ENCODE data around the gene GPR149. TPM values are rescaled to one million over a fixed set of nuclear protein-coding genes. Genes with fewer than 3 reads are reported as not detected.

The GPR149 gene
- total and polyA plus RNA-seq, 10 of the 15 experiments (the other 5 are each of a cell fraction or from before 2014, with no cell fraction given): not detected

- H2AFZ ChIP-seq (ENCODE audit: control insufficient read depth, low read depth, low read length): peak overlapping the region; percentile 72
- in situ Hi-C loops (cut with MboI): loop anchor here (10.0 kb wide), 1 partner anchor 1000 kb away; no protein-coding TSS in a partner anchor
- no peaks in the 10 kb centered on the region for H3K27me3 ChIP-seq (replicated peaks in 1 of 2; ENCODE audit: control insufficient read depth in 2 of 2, insufficient read depth in 2 of 2, low read length in 1 of 2)
- H3K27ac ChIP-seq (ENCODE audit: control insufficient read depth, insufficient read depth): no peak overlapping the region
- CTCF ChIA-PET: interaction anchor here (1.4 to 1.6 kb wide), 2 partner anchors 10 to 11 kb away, joined by 7 to 8 read pairs; no protein-coding TSS in a partner anchor
- no peaks in the 10 kb centered on the region for H4K20me1 ChIP-seq (ENCODE audit: control insufficient read depth, insufficient read depth)
- no peak for DNase-seq (ENCODE audit: low read depth, low spot score)
- FAIRE-seq: no peak
- TF ChIP-seq SREBF2 (IDR thresholded peaks at IDR 0.05; ENCODE audit: low read length) (no peak), SRF (IDR thresholded peaks at IDR 0.05; ENCODE audit: low read depth in 2 of 2, low read length in 2 of 2) (no peak), TCF7 (IDR thresholded peaks at IDR 0.05; ENCODE audit: borderline replicate concordance) (no peak), EP300 (IDR thresholded peaks at IDR 0.05; ENCODE audit: borderline replicate concordance in 1 of 2, control insufficient read depth in 1 of 2, low read depth in 2 of 2, low read length in 2 of 2) (no peak), CTCF (IDR thresholded peaks at IDR 0.05 in 2 of 3, conservative IDR thresholded peaks at IDR 0.05 in 1 of 3; ENCODE audit: control insufficient read depth in 2 of 3, extremely low read depth in 1 of 3, insufficient read depth in 1 of 3, low read depth in 3 of 3, low read length in 3 of 3) (no peak)
- POLR2A ChIA-PET: no interaction called here
- BruUV-seq (replicated peaks): TSS peak; percentile 67
- SMC1A ChIA-PET (ENCODE audit: uncharacterized antibody, unreplicated experiment): interaction anchor here (0.6 to 1.1 kb wide), 2 partner anchors 8 to 12 kb away, joined by 3 to 6 read pairs; no protein-coding TSS in a partner anchor
- peak overlapping the region; percentile 12; the same call in 1 of the 2 replicates for H3K4me2 ChIP-seq (ENCODE audit: control insufficient read depth, insufficient read depth)
- H3K36me3 ChIP-seq (ENCODE audit: control insufficient read depth in 2 of 2, insufficient read depth in 2 of 2, low read length in 1 of 2): no peaks in the 10 kb centered on the region; a peak in 1 of 4 replicates
- no peaks in the 10 kb centered on the region; the same call in 2 of the 3 replicates for H3K9me3 ChIP-seq (replicated peaks; ENCODE audit: control insufficient read depth, insufficient read depth, low read length)
- 71% methylated on average over 3 of the region's 3 CpGs for WGBS (ENCODE audit: insufficient coverage, insufficient replicate concordance, low lambda C conversion rate, missing lambda C conversion rate)
- H3K79me2 ChIP-seq (ENCODE audit: control insufficient read depth, insufficient read depth, low read length): peaks cover 40% of the 10 kb centered on the region
- peaks cover 3% of the 10 kb centered on the region for H3K4me1 ChIP-seq (ENCODE audit: control insufficient read depth, insufficient read depth, low read length)
- intact Hi-C loops (cut with micrococcal nuclease; ENCODE audit: unreplicated experiment): no loop called here
- H3K9ac ChIP-seq (ENCODE audit: control insufficient read depth, insufficient read depth, low read length): no peak overlapping the region
- no peak for ATAC-seq
- RAD21 ChIA-PET (ENCODE audit: unreplicated experiment): no interaction called here
- H3K4me3 ChIP-seq: no peak overlapping the region
Measured at GRCh38 chr3:154324919-154325318, 105.1 kb downstream of the GPR149 start.
